ENCODE measurements around the gene MMP28.

- TF ChIP-seq POLR2A (IDR thresholded peaks at IDR 0.05) = no peak
- TF ChIP-seq, protein P1, sequence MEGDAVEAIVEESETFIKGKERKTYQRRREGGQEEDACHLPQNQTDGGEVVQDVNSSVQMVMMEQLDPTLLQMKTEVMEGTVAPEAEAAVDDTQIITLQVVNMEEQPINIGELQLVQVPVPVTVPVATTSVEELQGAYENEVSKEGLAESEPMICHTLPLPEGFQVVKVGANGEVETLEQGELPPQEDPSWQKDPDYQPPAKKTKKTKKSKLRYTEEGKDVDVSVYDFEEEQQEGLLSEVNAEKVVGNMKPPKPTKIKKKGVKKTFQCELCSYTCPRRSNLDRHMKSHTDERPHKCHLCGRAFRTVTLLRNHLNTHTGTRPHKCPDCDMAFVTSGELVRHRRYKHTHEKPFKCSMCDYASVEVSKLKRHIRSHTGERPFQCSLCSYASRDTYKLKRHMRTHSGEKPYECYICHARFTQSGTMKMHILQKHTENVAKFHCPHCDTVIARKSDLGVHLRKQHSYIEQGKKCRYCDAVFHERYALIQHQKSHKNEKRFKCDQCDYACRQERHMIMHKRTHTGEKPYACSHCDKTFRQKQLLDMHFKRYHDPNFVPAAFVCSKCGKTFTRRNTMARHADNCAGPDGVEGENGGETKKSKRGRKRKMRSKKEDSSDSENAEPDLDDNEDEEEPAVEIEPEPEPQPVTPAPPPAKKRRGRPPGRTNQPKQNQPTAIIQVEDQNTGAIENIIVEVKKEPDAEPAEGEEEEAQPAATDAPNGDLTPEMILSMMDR (IDR thresholded peaks at IDR 0.05) = no peak
Observed at GRCh38 chr17:35727635-35728034, 67.8 kb downstream of the MMP28 start.
